GM21619 (cell line): Measurements from ENCODE around the gene CTXND2.
"Not testable (repeated sequence)": the region's sequence is repeated elsewhere in the genome, so short reads cannot be mapped to it uniquely, and the experiment has no call there.

ENCODE experiments used
- ATAC-seq: cut with Tn5 transposase; IDR thresholded peaks from one replicate; pipeline ENCODE4 v1.9.1; 2021; ENCODE audit not compliant: unreplicated experiment

The CTXND2 gene

DNA sequence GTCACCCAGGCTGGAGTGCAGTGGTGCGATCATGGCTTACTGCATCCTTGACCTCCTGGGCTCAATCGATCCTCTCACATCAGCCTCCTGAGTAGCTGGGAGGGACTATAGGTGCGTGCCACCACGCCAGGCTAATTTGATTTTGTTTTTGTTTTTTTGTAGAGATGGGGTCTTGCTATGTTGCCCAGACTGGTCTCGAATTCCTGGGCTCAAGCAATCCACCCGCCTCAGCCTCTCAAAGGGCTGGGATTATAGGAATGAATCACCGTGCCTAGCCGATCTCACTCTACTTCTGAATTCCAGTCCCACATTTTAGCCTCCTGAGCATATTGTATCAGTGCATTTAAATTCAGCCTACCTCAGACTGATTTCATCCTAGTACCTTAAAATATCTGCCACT, 1.8 kb downstream of the CTXND2 start:
- ATAC-seq: no peak

DNA sequence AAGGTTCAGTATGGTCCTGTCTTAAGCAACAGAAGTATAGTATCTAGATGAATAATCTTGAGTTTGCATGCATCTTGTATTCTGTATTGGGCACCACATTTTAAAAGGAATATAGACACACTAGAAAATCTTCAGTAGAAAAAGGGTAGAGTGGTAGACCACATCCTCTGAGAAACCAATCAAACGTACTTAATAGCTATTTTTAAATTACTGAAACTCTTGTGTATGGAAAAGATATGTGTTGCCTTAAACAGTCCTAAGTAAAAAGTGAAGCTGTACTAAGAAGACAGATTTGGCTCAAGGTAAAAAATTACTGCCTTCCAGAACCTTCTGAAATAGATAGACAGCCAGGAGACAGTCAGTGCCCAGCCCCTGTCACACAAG, 3.1 kb downstream of the CTXND2 start:
- ATAC-seq: peak; percentile 54

DNA sequence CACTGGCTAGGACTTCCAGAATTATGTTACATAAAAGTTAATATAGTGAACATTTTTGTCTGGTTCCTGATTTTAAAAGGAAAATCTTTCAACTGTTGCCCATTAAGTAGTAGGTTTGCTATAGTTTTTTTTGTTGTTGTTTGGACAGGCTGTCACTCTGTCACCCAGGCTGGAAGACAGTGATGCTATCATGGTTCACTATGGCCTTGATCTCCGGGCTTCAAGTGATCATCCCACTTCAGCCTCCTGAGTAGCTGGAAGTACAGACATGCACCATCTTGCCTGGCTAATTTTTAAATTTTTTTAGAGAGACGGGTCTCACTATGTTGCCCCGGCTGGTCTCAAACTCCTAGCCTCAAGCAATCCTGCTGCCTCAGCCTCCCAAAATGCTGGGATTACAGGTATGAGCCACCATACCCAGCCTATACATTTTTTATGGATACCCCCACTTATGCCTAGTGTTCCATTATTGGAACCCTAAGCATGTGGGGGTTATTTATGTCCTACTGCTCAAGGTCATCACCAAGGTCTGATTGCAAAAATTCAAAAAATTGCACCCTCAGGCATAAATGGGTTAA, 6.5 kb downstream of the CTXND2 start:
- no peak for ATAC-seq

DNA sequence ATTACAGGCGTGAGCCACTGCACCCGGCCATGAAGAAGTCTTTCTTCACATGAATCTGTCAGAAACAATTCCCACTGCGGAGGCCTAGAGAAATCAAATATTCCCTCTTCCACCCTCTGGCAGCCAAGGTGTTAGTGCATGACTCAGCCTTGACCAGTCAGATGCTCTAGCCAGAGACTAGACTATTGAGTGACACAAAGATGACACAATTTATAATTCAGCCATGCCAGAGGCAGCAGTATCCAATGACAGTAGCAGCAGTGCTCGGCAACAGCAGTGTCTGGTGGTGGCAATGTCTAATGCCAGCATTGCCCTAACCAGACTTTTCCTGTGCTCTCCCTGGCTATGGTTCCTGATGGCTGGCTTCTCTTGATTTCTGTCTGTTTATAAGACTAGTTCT, 8.7 kb downstream of the CTXND2 start:
- no peak for ATAC-seq

DNA sequence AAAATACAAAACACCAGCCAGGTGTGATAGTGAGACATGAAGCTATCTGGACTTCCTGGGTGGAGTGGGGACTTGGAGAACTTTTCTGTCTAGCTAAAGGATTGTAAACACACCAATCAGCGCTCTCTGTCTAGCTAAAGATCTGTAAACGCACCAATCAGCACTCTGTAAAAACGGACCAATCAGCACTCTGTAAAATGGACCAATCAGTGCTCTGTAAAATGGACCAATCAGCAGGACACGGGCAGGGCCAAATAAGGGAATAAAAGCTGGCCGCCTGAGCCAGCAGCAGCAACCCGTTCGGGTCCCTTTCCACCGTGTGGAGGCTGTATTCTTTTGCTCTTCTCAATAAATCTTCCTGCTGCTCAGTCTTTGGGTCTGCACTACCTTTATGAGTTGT, 12.9 kb downstream of the CTXND2 start:
- ATAC-seq: not testable (repeated sequence)

DNA sequence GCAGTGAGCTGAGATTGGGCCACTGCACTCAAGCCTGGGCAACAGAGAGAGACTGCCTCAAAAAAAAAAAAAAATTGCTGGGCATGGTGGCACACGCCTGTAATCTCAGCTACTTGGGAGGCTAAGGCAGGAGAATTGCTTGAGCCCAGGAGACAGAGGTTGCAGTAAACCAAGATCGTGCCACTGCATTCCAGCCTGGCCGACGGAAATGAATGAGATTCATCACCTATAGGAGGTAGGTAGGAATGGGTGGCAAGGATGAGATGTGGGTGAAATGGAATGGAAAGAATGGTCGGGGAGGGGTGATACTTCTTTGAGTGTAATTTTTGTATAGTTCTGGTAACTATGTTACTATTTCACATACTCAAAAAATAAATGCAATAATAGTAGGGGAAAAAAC, 15.4 kb downstream of the CTXND2 start:
- no peak for ATAC-seq

DNA sequence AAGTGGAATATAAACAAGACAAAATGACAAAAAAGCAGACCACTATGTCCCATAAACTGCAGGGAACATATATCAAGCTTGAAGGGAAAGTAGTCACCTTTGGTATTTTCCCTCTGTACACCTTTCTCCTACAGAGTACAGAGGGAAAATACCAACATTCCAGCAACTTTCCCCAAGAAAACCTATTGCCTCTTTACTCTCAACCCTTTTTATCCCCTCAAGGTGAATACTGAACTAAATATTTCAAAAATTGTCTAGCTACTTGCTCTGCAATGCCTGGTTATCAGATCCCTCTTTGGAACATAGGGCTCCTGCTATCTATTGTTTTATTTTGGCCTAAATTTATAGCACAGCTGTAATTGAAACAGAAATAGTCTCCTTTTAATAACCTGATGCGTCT, 15.8 kb downstream of the CTXND2 start:
- ATAC-seq: no peak

DNA sequence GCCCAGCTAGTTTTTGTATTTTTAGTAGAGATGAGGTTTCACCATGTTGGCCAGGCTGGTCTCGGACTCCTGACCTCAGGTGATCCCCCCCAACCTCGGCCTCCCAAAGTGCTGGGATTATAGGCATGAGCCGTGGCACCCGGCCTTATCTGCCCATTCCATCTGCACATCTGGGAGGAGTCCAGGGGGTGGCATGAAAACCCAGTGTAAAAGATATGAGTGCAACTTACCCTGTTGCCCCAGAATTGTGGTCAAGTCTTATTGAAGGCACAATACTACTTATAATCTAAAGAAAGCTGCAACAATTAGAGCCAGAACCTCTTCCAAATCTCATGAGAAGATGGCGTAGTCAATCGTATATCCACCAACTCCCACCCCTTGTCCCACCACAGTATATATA, 18.4 kb downstream of the CTXND2 start:
- no peak for ATAC-seq

DNA sequence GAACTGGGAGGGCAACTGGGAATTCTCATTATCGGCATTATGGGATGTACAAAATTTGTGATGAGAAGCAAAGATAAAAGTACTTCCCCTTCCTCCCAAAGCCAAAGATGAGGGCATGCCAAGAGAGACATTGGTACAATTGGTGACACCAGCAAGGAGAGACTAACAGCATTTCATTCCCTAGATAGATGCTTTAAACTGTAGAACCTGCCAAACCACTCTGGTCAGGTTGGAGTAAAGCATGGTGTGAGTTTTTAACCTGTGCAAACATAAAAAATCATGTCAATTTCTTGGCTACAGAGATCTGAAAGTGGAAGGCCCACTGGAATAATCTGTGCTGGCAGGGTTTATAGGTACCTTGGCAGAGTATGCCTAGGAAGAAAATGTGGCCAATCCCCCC, 19.4 kb downstream of the CTXND2 start:
- no peak for ATAC-seq

DNA sequence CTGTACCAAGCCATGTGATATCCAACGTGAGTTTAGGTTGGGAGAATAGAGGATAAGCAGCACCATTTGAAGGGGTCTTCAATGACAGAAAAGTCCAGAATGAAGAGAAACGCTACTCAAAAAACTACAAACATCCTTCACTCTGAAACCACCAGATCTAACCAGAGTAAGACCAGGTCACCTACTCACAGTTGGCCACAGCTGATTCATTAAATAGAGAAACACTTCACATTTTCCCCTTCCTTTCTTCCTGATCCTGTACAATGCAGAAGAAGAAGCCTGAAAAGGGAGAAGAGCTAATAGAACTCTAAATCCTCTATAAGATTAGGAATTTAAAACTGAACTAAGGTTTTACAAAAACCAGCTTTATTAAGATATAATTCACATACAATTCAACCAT, 19.9 kb downstream of the CTXND2 start:
- ATAC-seq: no peak

DNA sequence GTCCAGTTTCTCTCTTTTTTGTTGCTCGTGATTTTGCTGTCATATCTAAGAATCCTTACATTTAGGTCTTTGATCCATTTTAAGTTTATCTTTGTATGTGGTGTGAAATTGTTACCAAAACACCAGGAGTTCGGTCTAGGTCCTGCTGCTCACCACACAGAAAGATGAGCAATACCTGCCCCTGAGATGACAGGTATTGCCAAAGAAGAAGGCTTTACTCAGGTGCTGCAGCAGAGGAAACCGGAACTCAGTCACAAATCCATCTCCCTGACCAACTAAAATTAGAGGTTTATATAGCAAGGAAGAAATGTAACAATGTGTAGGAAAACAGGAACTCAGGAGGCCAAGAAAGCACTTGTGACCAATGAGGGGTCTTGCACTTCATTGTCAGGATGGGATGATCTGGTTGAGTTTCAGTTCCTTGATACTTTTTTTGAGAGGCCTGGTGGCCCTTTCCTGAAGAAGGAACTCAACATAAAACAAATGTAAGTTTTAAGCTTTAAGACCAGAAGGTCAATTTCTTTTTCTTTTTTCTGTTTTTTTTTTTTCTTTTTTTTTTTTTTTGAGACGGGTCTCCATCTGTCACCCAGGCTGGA, 22.7 kb downstream of the CTXND2 start:
- ATAC-seq: no peak

DNA sequence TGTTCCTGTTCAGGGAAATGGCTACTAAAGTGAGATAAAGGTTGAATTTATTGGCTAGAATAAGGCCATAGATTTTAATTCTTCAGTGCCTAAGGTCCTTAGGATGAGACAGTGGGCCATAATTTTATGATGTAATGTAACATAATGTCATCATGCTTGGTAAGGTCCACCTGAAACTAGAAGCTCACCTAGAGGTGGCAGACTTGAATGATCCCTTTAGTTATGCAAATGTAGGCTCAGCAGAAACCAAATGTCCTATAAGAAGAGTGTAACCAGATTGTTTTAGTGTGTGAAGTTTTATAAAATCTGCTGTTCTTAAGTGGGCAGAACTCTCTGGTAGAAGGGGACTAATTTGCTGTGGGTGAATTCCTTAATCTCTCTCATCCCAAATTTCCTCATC, 25.7 kb downstream of the CTXND2 start:
- ATAC-seq: no peak

DNA sequence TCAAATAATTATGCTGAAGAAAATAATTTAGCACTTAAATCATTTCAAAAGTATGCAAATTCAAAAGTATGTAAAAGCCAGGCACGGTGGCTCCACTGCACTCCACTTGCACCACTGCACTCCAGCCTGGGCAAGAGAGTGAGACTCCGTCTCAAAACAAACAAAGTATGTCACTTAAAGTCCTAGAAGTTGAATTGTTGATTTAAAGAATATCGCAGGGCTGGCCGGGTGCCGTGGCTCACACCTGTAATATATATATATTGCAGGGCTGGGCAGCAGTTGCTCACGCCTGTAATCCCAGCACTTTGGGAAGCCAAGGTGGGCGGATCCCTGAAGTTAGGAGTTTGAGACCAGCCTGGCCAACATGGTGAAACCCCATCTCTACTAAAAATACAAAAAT, 30.5 kb downstream of the CTXND2 start:
- no peak for ATAC-seq

DNA sequence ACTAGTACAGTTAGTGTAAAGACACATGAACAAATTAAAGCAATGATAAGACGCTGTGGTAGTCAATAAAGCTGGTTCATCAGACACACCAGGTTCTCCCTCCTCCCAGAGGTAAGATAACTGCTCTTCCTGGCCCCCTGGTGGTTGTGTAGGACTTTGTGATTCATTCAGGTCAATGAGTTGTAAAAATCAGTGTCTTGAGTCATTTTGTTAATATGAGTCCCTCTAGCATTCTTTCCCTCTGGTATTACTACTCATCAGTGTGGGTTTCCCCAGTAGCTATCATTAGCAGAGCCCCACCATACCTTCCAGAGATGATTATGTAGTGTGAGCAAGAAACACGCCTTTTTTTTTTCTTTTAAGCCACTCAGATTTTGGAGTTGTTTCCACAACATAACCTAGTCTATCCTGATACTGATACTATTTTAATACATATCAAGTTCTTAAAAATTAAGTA, 35.6 kb downstream of the CTXND2 start:
- no peak for ATAC-seq

DNA sequence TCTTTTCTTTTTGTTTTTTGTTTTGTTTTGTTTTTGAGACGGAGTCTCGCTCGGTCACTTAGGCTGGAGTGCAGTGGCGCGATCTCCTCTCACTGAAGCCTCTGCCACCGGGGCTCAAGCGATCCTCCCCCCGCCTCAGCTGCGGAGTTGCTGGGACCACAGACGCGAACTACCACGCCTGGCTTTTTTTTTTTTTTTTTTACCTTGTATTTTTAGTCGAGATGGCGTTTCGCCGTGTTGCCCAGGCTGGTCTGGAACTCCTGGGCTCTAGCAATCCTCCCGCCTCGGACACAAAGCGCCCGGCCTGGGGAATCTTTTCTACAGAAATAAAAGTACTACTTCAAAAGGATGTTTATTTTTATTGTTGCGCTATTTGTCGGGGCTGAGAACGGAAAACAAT, 38.1 kb downstream of the CTXND2 start:
- no peak for ATAC-seq

DNA sequence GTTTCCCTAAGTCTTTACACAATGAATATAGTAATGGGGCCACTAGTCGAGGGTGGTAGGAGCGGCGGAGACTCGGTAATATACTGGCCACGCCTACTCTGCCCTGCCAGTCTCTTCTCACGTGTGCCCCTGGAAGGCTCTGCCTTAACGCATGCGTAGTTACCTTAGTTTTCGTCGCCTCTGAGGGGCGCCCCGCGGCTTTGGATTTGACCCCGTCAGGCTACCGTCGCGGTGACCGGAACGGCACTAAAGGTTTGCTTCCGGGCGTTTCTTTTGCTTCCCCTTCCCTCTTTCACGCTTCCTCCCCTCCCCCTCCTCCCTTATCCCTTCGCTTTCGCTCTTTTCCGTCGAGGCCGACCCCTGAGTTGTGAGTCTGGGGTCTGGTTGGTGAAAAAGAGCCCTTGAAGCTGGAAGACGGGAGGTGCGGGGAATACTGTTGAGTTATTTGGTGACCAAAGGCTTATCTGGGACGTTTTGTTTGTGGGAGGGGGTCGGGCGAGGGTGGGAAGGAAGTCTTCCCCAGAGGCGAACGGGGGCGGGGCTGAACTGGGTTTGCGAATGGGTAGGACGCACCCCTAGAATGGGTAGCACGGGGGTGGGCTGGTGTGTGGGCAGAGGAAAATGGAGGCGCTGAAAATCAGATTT, 39.3 kb downstream of the CTXND2 start, which contains the start of gene SETDB1:
Gene SETDB1 (plus strand): TSS at position 267 of the 645 bp plus-strand sequence. CDS start 1,352 bp downstream, outside the sequence.
- ATAC-seq: peak; percentile 87

DNA sequence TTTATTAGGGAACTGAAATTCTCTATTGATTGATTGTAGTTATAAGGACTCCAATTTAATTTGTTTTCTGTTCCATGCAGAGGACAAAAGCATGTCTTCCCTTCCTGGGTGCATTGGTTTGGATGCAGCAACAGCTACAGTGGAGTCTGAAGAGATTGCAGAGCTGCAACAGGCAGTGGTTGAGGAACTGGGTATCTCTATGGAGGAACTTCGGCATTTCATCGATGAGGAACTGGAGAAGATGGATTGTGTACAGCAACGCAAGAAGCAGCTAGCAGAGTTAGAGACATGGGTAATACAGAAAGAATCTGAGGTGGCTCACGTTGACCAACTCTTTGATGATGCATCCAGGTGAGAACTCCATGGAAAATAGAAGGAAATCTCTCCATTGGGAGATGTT, 40.7 kb downstream of the CTXND2 start:
- no peak for ATAC-seq

DNA sequence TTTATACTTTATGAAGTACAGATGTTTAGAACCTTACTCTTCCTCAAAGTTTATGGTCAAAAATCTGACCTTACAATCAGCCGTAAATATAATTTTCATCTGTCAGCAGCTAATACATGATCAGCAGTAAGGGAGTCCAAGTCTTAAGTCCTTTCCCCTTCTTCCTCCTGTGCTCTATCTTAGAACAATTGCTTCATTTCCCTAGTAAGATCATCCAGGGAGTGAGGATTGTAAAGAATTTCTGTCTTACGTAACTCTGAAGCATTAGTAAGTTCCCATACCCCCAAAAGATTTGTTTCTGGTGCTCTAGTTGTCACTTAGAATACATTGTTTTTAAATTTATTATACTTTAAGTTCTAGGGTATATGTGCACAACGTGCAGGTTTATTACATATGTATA, 41.4 kb downstream of the CTXND2 start:
- ATAC-seq: no peak

DNA sequence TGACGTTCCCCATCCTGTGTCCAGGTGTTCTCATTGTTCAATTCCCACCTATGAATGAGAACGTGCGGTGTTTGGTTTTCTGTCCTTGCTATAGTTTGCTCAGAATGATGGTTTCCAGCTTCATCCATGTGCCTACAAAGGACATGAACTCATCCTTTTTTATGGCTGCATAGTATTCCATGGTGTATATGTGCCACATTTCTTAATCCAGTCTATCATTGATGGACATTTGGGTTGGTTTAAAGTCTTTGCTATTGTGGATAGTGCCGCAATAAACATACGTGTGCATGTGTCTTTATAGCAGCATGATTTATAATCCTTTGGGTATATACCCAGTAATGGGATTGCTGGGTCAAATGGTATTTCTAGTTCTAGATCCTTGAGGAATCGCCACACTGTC, 41.8 kb downstream of the CTXND2 start:
- ATAC-seq: not testable (repeated sequence)

DNA sequence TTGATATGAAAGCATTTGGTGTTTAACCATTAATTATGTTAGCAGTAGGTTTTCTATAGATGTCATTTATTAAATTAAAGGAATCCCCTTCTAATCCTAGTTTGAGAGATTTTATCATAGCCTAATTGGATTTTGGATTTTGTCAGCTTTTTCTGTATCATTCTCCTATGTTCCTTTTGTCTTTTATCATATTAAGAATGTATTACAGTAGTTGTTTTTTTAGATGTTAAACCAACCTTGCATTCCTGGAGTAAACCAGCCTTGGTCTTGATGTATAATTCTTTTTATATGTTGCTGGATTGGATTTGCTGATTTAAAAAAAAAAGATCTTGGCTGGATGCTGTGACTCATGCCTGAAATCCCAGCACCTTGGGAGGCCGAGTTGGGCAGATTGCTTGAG, 44.8 kb downstream of the CTXND2 start:
- ATAC-seq: no peak

DNA sequence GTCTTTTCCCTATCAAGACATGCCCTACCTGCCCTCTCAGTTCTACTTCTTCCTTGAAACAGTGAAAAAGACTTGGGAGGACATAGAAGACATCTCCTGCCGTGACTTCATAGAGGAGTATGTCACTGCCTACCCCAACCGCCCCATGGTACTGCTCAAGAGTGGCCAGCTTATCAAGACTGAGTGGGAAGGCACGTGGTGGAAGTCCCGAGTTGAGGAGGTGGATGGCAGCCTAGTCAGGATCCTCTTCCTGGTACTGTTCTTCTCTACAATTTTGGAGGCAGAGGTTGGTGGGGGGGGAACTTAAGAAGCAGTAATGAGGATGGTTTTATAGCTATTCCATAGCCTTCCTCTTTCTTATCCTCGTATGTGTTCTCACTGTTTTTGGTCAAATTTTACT, 57.9 kb downstream of the CTXND2 start:
- no peak for ATAC-seq

DNA sequence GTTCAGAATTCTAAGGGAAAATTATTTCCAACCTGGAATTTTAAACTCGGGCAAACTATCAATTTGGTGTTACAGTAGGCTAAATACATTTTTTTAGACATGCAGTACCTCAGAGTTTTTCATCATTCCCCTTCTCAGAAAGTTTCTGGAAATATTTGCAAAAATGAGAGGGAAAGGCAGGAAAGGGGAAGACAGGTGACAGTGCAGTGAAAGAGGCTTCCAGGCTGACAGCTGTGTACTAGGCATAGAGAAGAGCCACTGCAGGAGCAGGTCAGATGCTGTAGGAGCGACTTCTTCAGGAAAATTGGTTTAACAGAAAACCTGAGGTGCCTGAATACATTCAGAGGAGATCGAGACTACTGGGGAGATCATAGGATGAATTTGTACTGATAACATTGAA, 67.8 kb downstream of the CTXND2 start:
- no peak for ATAC-seq

DNA sequence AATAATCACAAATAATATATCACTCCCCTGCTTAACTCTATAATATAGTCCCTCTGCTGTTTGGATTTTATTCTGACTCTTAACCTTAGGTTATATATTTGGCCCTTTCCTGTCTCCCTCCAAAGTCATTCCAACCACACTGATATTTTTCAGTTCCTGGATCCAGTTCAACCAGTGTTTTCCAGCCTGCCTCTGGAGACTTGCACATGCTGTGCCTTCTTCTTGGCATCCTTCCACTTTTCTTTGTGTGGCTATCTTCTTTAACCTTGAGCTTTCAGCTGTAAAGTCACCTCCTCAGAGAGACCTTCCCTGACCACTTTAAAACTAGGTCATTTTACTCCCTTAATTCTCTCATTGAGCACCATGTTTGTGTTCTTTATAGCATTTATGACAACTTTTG, 68.3 kb downstream of the CTXND2 start:
- ATAC-seq: no peak
